Activated T-helper 17 cell treated with anti-CD3 and anti-CD28 coated beads, Interleukin-2, amount 50 U/mL, for 72 hours (primary cell): Measurements from ENCODE around the gene ZSCAN23. TPM values are rescaled to one million over a fixed set of nuclear protein-coding genes. Genes with fewer than 3 reads are reported as not detected.
"Not testable (repeated sequence)": the region's sequence is repeated elsewhere in the genome, so short reads cannot be mapped to it uniquely, and the experiment has no call there.

Experiments used
- ATAC-seq: fragments of 150-1000 bp; cut with Tn5 transposase; replicated peaks from 2 replicates; pipeline ENCODE4 v1.10.0; 2021; ENCODE audit warnings: mild to moderate bottlenecking, moderate library complexity
- H3K27ac Mint-ChIP-seq: one replicate; pipeline ENCODE4 v1.8.0; 2022; ENCODE audit warnings: mixed read lengths
- H3K27me3 Mint-ChIP-seq: one replicate; pipeline ENCODE4 v1.8.0; 2022; ENCODE audit warnings: mixed read lengths
- H3K36me3 Mint-ChIP-seq: one replicate; pipeline ENCODE4 v1.8.0; 2022; ENCODE audit warnings: low read depth, mild to moderate bottlenecking, mixed read lengths
- H3K4me1 Mint-ChIP-seq: one replicate; pipeline ENCODE4 v1.8.0; 2022; ENCODE audit warnings: mixed read lengths
- H3K4me3 Mint-ChIP-seq: one replicate; pipeline ENCODE4 v1.8.0; 2022; ENCODE audit warnings: mild to moderate bottlenecking, mixed read lengths
- H3K9me3 Mint-ChIP-seq: one replicate; pipeline ENCODE4 v1.8.0; 2022; ENCODE audit warnings: mixed read lengths
- total RNA-seq, 2 donors: library from RNA; stranded (reverse); gene quantifications; one replicate each; pipeline ENCODE4 v1.2.3, GENCODE V29; 2022

The ZSCAN23 gene
- under 1 TPM; 0.24 to 0.52 TPM for total RNA-seq

- Mint-ChIP-seq H3K9me3 (no peaks in the 10 kb centered on the region), H3K27me3 (peaks cover 18% of the 10 kb centered on the region), H3K4me3 (peak within 1 kb of the TSS; percentile 87), H3K27ac (peak within 1 kb of the TSS; percentile 88), H3K36me3 (no peaks in the 10 kb centered on the region), H3K4me1 (peaks cover 20% of the 10 kb centered on the region)
- ATAC-seq: peak; percentile 98
Observed at GRCh38 chr6:28443112-28443773, at the start of gene ZSCAN23. ZSCAN23 (minus strand) TSS chr6:28443491; CDS start chr6:28436266, 7,225 bp downstream.

GRCh38 chr6:28491984-28492317 lies 48.7 kb upstream of the ZSCAN23 start:
- Mint-ChIP-seq H3K9me3 (no peaks in the 10 kb centered on the region), H3K36me3 (peaks cover 5% of the 10 kb centered on the region), H3K4me3 (no peak overlapping the region), H3K27ac (no peak overlapping the region), H3K4me1 (peaks cover 7% of the 10 kb centered on the region), H3K27me3 (peaks cover 45% of the 10 kb centered on the region)
- ATAC-seq: no peak

- Mint-ChIP-seq H3K4me3 (peak overlapping the region; percentile 72), H3K27me3 (peaks cover 52% of the 10 kb centered on the region), H3K4me1 (peaks cover 7% of the 10 kb centered on the region), H3K9me3 (no peaks in the 10 kb centered on the region), H3K27ac (peak overlapping the region; percentile 19), H3K36me3 (peaks cover 5% of the 10 kb centered on the region)
- ATAC-seq: peak; percentile 24
Observed at GRCh38 chr6:28490205-28490890, 47.1 kb upstream of the ZSCAN23 start.

- Mint-ChIP-seq H3K4me1 (peaks cover 7% of the 10 kb centered on the region), H3K27me3 (peaks cover 53% of the 10 kb centered on the region), H3K36me3 (peaks cover 5% of the 10 kb centered on the region), H3K4me3 (peak overlapping the region; percentile 72), H3K9me3 (no peaks in the 10 kb centered on the region), H3K27ac (peak overlapping the region; percentile 87)
- peak; percentile 83 for ATAC-seq
Observed at GRCh38 chr6:28489366-28490204, 46.3 kb upstream of the ZSCAN23 start.

- Mint-ChIP-seq H3K4me1 (peaks cover 7% of the 10 kb centered on the region), H3K27me3 (peaks cover 49% of the 10 kb centered on the region), H3K27ac (peak overlapping the region; percentile 87), H3K9me3 (no peaks in the 10 kb centered on the region), H3K36me3 (peaks cover 5% of the 10 kb centered on the region), H3K4me3 (peak overlapping the region; percentile 72)
- ATAC-seq: peak; percentile 29
Observed at GRCh38 chr6:28488916-28489365, 45.6 kb upstream of the ZSCAN23 start.

GRCh38 chr6:28486988-28487742 lies 43.9 kb upstream of the ZSCAN23 start:
- H3K4me3 Mint-ChIP-seq: no peak overlapping the region
- H3K4me1 Mint-ChIP-seq: peaks cover 7% of the 10 kb centered on the region
- H3K27me3 Mint-ChIP-seq: peaks cover 44% of the 10 kb centered on the region
- peaks cover 5% of the 10 kb centered on the region for H3K36me3 Mint-ChIP-seq
- H3K27ac Mint-ChIP-seq: no peak overlapping the region
- no peaks in the 10 kb centered on the region for H3K9me3 Mint-ChIP-seq
- ATAC-seq: no peak

GRCh38 chr6:28486533-28486932 lies 43.2 kb upstream of the ZSCAN23 start:
- H3K27ac Mint-ChIP-seq: no peak overlapping the region
- peaks cover 44% of the 10 kb centered on the region for H3K27me3 Mint-ChIP-seq
- H3K4me1 Mint-ChIP-seq: peaks cover 7% of the 10 kb centered on the region
- H3K9me3 Mint-ChIP-seq: no peaks in the 10 kb centered on the region
- no peak overlapping the region for H3K4me3 Mint-ChIP-seq
- no peak for ATAC-seq
- H3K36me3 Mint-ChIP-seq: peaks cover 5% of the 10 kb centered on the region

GRCh38 chr6:28485482-28485881 lies 42.2 kb upstream of the ZSCAN23 start:
- Mint-ChIP-seq H3K36me3 (peaks cover 5% of the 10 kb centered on the region), H3K27ac (no peak overlapping the region), H3K27me3 (peaks cover 46% of the 10 kb centered on the region), H3K4me3 (no peak overlapping the region), H3K9me3 (no peaks in the 10 kb centered on the region), H3K4me1 (peaks cover 6% of the 10 kb centered on the region)
- ATAC-seq: no peak

- no peak overlapping the region for H3K4me3 Mint-ChIP-seq
- H3K27me3 Mint-ChIP-seq: peaks cover 49% of the 10 kb centered on the region
- H3K27ac Mint-ChIP-seq: no peak overlapping the region
- ATAC-seq: no peak
- H3K36me3 Mint-ChIP-seq: no peaks in the 10 kb centered on the region
- H3K4me1 Mint-ChIP-seq: no peaks in the 10 kb centered on the region
- no peaks in the 10 kb centered on the region for H3K9me3 Mint-ChIP-seq
Observed at GRCh38 chr6:28480253-28480932, 37.1 kb upstream of the ZSCAN23 start.

- H3K9me3 Mint-ChIP-seq: no peaks in the 10 kb centered on the region
- ATAC-seq: no peak
- no peak overlapping the region for H3K4me3 Mint-ChIP-seq
- peaks cover 59% of the 10 kb centered on the region for H3K27me3 Mint-ChIP-seq
- H3K4me1 Mint-ChIP-seq: no peaks in the 10 kb centered on the region
- H3K36me3 Mint-ChIP-seq: no peaks in the 10 kb centered on the region
- H3K27ac Mint-ChIP-seq: no peak overlapping the region
Observed at GRCh38 chr6:28478518-28478917, 35.2 kb upstream of the ZSCAN23 start.

- H3K9me3 Mint-ChIP-seq: peaks cover 3% of the 10 kb centered on the region
- H3K36me3 Mint-ChIP-seq: no peaks in the 10 kb centered on the region
- H3K27ac Mint-ChIP-seq: no peak overlapping the region
- peaks cover 54% of the 10 kb centered on the region for H3K27me3 Mint-ChIP-seq
- ATAC-seq: peak; percentile 60
- no peaks in the 10 kb centered on the region for H3K4me1 Mint-ChIP-seq
- peak overlapping the region; percentile 24 for H3K4me3 Mint-ChIP-seq
Observed at GRCh38 chr6:28474441-28475219, 31.3 kb upstream of the ZSCAN23 start.

GRCh38 chr6:28469153-28469745 lies 26.0 kb upstream of the ZSCAN23 start:
- not testable (repeated sequence) for H3K4me3 Mint-ChIP-seq, H3K27ac Mint-ChIP-seq, H3K36me3 Mint-ChIP-seq, H3K9me3 Mint-ChIP-seq, H3K4me1 Mint-ChIP-seq, ATAC-seq
- peaks cover 46% of the 10 kb centered on the region for H3K27me3 Mint-ChIP-seq

- Mint-ChIP-seq H3K27me3 (peaks cover 47% of the 10 kb centered on the region), H3K4me3 (no peak overlapping the region), H3K27ac (no peak overlapping the region), H3K36me3 (no peaks in the 10 kb centered on the region), H3K9me3 (peaks cover 3% of the 10 kb centered on the region), H3K4me1 (no peaks in the 10 kb centered on the region)
- no peak for ATAC-seq
Observed at GRCh38 chr6:28468056-28468455, 24.8 kb upstream of the ZSCAN23 start.
